Esophagus (tissue), 2 donors: ENCODE measurements around the gene SPOP. TPM values are rescaled to one million over a fixed set of nuclear protein-coding genes. Genes with fewer than 3 reads are reported as not detected.

ENCODE experiments used
- H3K27ac ChIP-seq, 2 donors: one replicate each; pipeline ENCODE4 v1.5.1; 2013; ENCODE audit warnings: low read depth in 2 of 2, mild to moderate bottlenecking in 2 of 2, inconsistent platforms in 1 of 2, low read length in 1 of 2, moderate library complexity in 1 of 2
- H3K27me3 ChIP-seq, 2 donors: one replicate each; pipeline ENCODE4 v1.6.1; 2013; ENCODE audit warnings: low read length in 2 of 2, control low read depth in 1 of 2, mild to moderate bottlenecking in 1 of 2; ENCODE audit not compliant: insufficient read depth in 2 of 2, control insufficient read depth in 1 of 2
- H3K36me3 ChIP-seq, 2 donors: one replicate each; pipeline ENCODE4 v1.6.1; 2013; ENCODE audit warnings: low read length in 1 of 2; ENCODE audit not compliant: control insufficient read depth in 2 of 2, insufficient read depth in 2 of 2
- H3K4me1 ChIP-seq, 2 donors: one replicate each; pipeline ENCODE4 v1.6.1; 2013; ENCODE audit warnings: low read length in 1 of 2; ENCODE audit not compliant: control insufficient read depth in 2 of 2, insufficient read depth in 2 of 2
- H3K4me3 ChIP-seq, 2 donors: one replicate each; pipeline ENCODE4 v1.5.1; 2013; ENCODE audit warnings: low read length in 2 of 2, mild to moderate bottlenecking in 2 of 2, low read depth in 1 of 2, moderate library complexity in 1 of 2
- H3K9me3 ChIP-seq, 2 donors: one replicate each; pipeline ENCODE4 v1.6.1; 2013; ENCODE audit warnings: mild to moderate bottlenecking in 2 of 2, low read depth in 1 of 2, low read length in 1 of 2, moderate library complexity in 1 of 2; ENCODE audit not compliant: control insufficient read depth in 2 of 2, insufficient read depth in 1 of 2
- WGBS, 2 donors: extraction: QIAGEN DNeasy Blood & Tissue Kit; methylation state at CpG; one replicate each; pipeline ENCODE4 v1.1.7; 2013; 5-methylcytosine and 5-hydroxymethylcytosine counted together
- polyA plus RNA-seq, 2 donors: library from polyadenylated mRNA; stranded (reverse); fragments of 200-250 nt; gene quantifications; one replicate each; pipeline ENCODE4 v1.2.3, GENCODE V29; 2013
- donor health status: healthy with polysubstance abuse.
- donor health status: Bipolar disorder and iron deficiency.

Gene SPOP
- polyA plus RNA-seq, 2 donors: 15.1 to 22.6 TPM

- peaks cover 0 to 10% of the 10 kb centered on the region in 2 donors for H3K4me1 ChIP-seq
- H3K36me3 ChIP-seq: no peaks in the 10 kb centered on the region
- no peaks in the 10 kb centered on the region for H3K27me3 ChIP-seq
- H3K27ac ChIP-seq: peak overlapping the region; percentile 57 to 65
- H3K4me3 ChIP-seq: no peak overlapping the region
- WGBS, 2 donors: 63 to 65% methylated on average over 5 of the region's 5 CpGs
- H3K9me3 ChIP-seq: no peaks in the 10 kb centered on the region
Observed at GRCh38 chr17:49566668-49567071, 111.2 kb downstream of the SPOP start.

- Histone ChIP-seq H3K4me3 (no peak overlapping the region), H3K27me3 (no peaks in the 10 kb centered on the region), H3K36me3 (no peaks in the 10 kb centered on the region), H3K4me1 (peaks cover 0 to 10% of the 10 kb centered on the region in 2 donors), H3K27ac (peak overlapping the region in 1 of 2 donors; percentile 44), H3K9me3 (no peaks in the 10 kb centered on the region)
- WGBS, 2 donors: 8 to 13% methylated on average over 14 of the region's 14 CpGs
Observed at GRCh38 chr17:49565948-49566491, 111.9 kb downstream of the SPOP start.

- WGBS, 2 donors: 82 to 89% methylated on average over 4 of the region's 4 CpGs
- no peaks in the 10 kb centered on the region for H3K27me3 ChIP-seq
- no peak overlapping the region for H3K4me3 ChIP-seq
- peaks cover 0 to 8% of the 10 kb centered on the region in 2 donors for H3K4me1 ChIP-seq
- no peak overlapping the region for H3K27ac ChIP-seq
- H3K9me3 ChIP-seq: no peaks in the 10 kb centered on the region
- H3K36me3 ChIP-seq: no peaks in the 10 kb centered on the region
Observed at GRCh38 chr17:49564638-49565037, 113.3 kb downstream of the SPOP start.

GRCh38 chr17:49557312-49558024 lies 120.4 kb downstream of the SPOP start:
- H3K27me3 ChIP-seq: no peaks in the 10 kb centered on the region
- no peaks in the 10 kb centered on the region for H3K9me3 ChIP-seq
- no peak overlapping the region for H3K4me3 ChIP-seq
- 16 to 20% methylated on average over 9 of the region's 9 CpGs for WGBS, 2 donors
- H3K4me1 ChIP-seq: peaks cover 0 to 3% of the 10 kb centered on the region in 2 donors
- no peak overlapping the region for H3K27ac ChIP-seq
- no peaks in the 10 kb centered on the region for H3K36me3 ChIP-seq

GRCh38 chr17:49556223-49556943 lies 121.5 kb downstream of the SPOP start:
- H3K27ac ChIP-seq: no peak overlapping the region
- H3K36me3 ChIP-seq: no peaks in the 10 kb centered on the region
- H3K4me3 ChIP-seq: no peak overlapping the region
- H3K9me3 ChIP-seq: no peaks in the 10 kb centered on the region
- peaks cover 0 to 3% of the 10 kb centered on the region in 2 donors for H3K4me1 ChIP-seq
- no peaks in the 10 kb centered on the region for H3K27me3 ChIP-seq
- 13 to 15% methylated on average over 28 to 30 of the region's 30 CpGs for WGBS, 2 donors

- Histone ChIP-seq H3K36me3 (no peaks in the 10 kb centered on the region), H3K27ac (no peak overlapping the region), H3K27me3 (no peaks in the 10 kb centered on the region), H3K4me3 (no peak overlapping the region), H3K4me1 (peaks cover 0 to 3% of the 10 kb centered on the region in 2 donors), H3K9me3 (no peaks in the 10 kb centered on the region)
- 43 to 46% methylated on average over 18 to 19 of the region's 19 CpGs for WGBS, 2 donors
Observed at GRCh38 chr17:49555495-49556222, 122.2 kb downstream of the SPOP start.

GRCh38 chr17:49554694-49555494 lies 123.0 kb downstream of the SPOP start:
- Histone ChIP-seq H3K36me3 (no peaks in the 10 kb centered on the region), H3K4me1 (peaks cover 0 to 3% of the 10 kb centered on the region in 2 donors), H3K4me3 (no peak overlapping the region), H3K27ac (no peak overlapping the region), H3K9me3 (no peaks in the 10 kb centered on the region), H3K27me3 (no peaks in the 10 kb centered on the region)
- WGBS, 2 donors: 54 to 69% methylated on average over 14 of the region's 14 CpGs

- Histone ChIP-seq H3K4me3 (no peak overlapping the region), H3K9me3 (no peaks in the 10 kb centered on the region), H3K27ac (no peak overlapping the region), H3K27me3 (no peaks in the 10 kb centered on the region), H3K36me3 (no peaks in the 10 kb centered on the region), H3K4me1 (peaks cover 0 to 3% of the 10 kb centered on the region in 2 donors)
- 80 to 85% methylated on average over 8 of the region's 8 CpGs for WGBS, 2 donors
Observed at GRCh38 chr17:49553676-49554335, 124.1 kb downstream of the SPOP start.
